Calu3 (cell line): ENCODE measurements around the gene ANXA1. TPM values are rescaled to one million over a fixed set of nuclear protein-coding genes. Genes with fewer than 3 reads are reported as not detected.
A peak's percentile ranks its signal among the peaks of the same experiment; 100 is the strongest.

ENCODE experiments used
- BruUV-seq: library from RNA; stranded (reverse); fragments of 400-500 nt; replicated peaks from 2 replicates; lab custom pipeline; 2021; lab: Mats Ljungman, UMichigan
- CTCF ChIA-PET: fragments of 300-600 bp; sonication (Branson Sonifier 250); formaldehyde crosslinking; loops from one replicate; lab custom pipeline; 2022; ENCODE audit warnings: antibody characterized with exemption; lab: Charles Lee
- DNase-seq: peaks from one replicate; pipeline ENCODE4 v3.0.0; 2022
- H3K27ac Mint-ChIP-seq: one replicate; pipeline ENCODE4 v1.8.0; 2022; ENCODE audit warnings: mixed read lengths; ENCODE audit not compliant: unreplicated experiment
- H3K27me3 Mint-ChIP-seq: one replicate; pipeline ENCODE4 v1.8.0; 2022; ENCODE audit warnings: mixed read lengths; ENCODE audit not compliant: unreplicated experiment
- H3K36me3 Mint-ChIP-seq: one replicate; pipeline ENCODE4 v1.8.0; 2022; ENCODE audit warnings: mild to moderate bottlenecking, moderate library complexity, mixed read lengths; ENCODE audit not compliant: insufficient read depth, unreplicated experiment
- H3K4me1 Mint-ChIP-seq: one replicate; pipeline ENCODE4 v1.8.0; 2022; ENCODE audit warnings: mild to moderate bottlenecking, low read depth, mixed read lengths; ENCODE audit not compliant: unreplicated experiment
- H3K4me3 Mint-ChIP-seq: one replicate; pipeline ENCODE4 v1.8.0; 2022; ENCODE audit warnings: mild to moderate bottlenecking, low read depth, moderate library complexity, mixed read lengths; ENCODE audit not compliant: unreplicated experiment
- H3K9me3 Mint-ChIP-seq: one replicate; pipeline ENCODE4 v1.8.0; 2022; ENCODE audit warnings: low read depth, mixed read lengths; ENCODE audit not compliant: unreplicated experiment
- intact Hi-C: fragments of 100-400 bp; cut with micrococcal nuclease; formaldehyde crosslinking; loops from one replicate; pipeline ENCODE4 v1.10.0; 2022; ENCODE audit not compliant: unreplicated experiment
- total RNA-seq: library from RNA; stranded (reverse); gene quantifications from 2 replicates; pipeline ENCODE4 v1.2.3, GENCODE V29; 2022
- TF ChIP-seq, protein P1 (sequence below): fragments of 200-600 bp; IDR thresholded peaks from one replicate; pipeline ENCODE4 v1.8.0; 2022; ENCODE audit warnings: antibody characterized with exemption; ENCODE audit not compliant: unreplicated experiment

ANXA1 gene
- total RNA-seq, 1 experiment from 2014 or later, result 458 TPM

DNA sequence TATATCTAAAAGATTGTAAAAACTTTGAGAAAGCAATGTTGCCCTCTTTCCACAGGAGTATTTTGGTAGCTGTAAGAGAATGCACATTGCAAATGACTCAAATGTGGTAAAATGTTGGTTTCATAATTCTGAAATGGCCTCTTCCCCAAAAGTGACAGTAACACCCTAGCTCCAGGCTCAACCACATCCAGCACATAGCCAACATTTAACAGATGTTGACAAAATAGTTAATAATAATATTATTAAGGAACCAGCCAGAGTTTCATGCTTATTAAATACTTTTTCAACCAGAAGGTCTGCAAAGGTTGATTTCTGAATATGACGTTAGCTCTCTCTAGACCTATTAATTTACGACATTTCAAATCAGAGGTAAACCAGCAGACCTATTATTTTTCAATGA is 1.3 kb downstream of the ANXA1 start:
- CTCF ChIA-PET, result interaction anchor here (0.9 to 1.2 kb wide), 2 partner anchors 44 to 45 kb away, joined by 3 to 4 read pairs; no protein-coding TSS in a partner anchor
- Mint-ChIP-seq H3K27me3 (no peaks in the 10 kb centered on the region), H3K4me1 (peaks cover 23% of the 10 kb centered on the region), H3K27ac (peak overlapping the region; percentile 81), H3K36me3 (peaks cover 63% of the 10 kb centered on the region), H3K4me3 (peak overlapping the region; percentile 80), H3K9me3 (no peaks in the 10 kb centered on the region)
- BruUV-seq, result no TSS peak
- TF ChIP-seq, protein P1, sequence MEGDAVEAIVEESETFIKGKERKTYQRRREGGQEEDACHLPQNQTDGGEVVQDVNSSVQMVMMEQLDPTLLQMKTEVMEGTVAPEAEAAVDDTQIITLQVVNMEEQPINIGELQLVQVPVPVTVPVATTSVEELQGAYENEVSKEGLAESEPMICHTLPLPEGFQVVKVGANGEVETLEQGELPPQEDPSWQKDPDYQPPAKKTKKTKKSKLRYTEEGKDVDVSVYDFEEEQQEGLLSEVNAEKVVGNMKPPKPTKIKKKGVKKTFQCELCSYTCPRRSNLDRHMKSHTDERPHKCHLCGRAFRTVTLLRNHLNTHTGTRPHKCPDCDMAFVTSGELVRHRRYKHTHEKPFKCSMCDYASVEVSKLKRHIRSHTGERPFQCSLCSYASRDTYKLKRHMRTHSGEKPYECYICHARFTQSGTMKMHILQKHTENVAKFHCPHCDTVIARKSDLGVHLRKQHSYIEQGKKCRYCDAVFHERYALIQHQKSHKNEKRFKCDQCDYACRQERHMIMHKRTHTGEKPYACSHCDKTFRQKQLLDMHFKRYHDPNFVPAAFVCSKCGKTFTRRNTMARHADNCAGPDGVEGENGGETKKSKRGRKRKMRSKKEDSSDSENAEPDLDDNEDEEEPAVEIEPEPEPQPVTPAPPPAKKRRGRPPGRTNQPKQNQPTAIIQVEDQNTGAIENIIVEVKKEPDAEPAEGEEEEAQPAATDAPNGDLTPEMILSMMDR, result no peak
- DNase-seq, result no peak
- intact Hi-C loops, result loop anchor here (1.0 to 2.0 kb wide), 2 partner anchors 18 to 46 kb away; no protein-coding TSS in a partner anchor

DNA sequence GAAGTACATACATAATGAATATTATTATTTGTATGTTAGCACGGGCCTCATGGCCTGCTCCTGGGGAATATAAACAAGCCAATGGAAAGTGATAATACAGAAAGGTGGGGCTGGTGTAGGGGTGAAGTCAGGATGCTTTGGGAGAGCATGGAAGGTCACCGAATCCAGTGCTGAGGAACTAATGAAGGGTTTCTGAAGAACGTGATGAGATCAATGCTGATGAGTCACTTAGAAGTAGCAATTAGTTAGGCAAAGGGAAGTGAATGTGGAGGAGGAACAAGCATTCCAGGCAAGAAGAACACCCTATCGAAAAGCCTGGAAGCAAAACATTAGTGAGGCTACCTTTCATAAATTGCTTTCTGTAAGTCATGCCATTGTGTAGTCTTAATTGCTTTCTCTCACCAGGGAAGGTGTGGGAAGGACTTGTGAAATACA is 2.1 kb downstream of the ANXA1 start:
- no TSS peak for BruUV-seq
- Mint-ChIP-seq H3K36me3 (peaks cover 67% of the 10 kb centered on the region), H3K9me3 (no peaks in the 10 kb centered on the region), H3K27me3 (no peaks in the 10 kb centered on the region), H3K27ac (peak overlapping the region; percentile 81), H3K4me1 (peaks cover 18% of the 10 kb centered on the region), H3K4me3 (peak overlapping the region; percentile 80)
- intact Hi-C loops, result loop anchor here (1.0 to 2.0 kb wide), 2 partner anchors 19 to 47 kb away; no protein-coding TSS in a partner anchor
- CTCF ChIA-PET, result interaction anchor here (1.2 kb wide), 1 partner anchor 46 kb away, joined by 4 read pairs; no protein-coding TSS in a partner anchor
- DNase-seq, result peak; percentile 25
- TF ChIP-seq, protein P1, result no peak

DNA sequence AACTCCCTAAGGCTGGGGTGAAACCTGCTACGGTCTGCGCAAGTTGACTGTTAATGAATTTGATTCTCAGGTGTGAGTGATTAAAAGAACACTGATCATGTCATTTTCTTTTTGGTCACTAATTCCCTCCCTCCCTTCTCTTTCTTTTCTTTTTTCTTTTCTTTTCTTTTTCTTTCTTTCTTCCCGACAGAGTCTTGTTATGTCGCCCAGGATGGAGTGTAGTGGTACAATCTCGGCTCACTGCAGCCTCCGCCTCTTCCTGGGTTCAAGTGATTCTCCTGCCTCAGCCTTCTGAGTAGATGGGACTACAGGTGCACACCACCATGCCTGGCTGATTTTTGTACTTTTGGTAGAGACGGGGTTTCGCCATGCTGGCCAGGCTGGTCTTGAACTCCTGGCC is 2.6 kb downstream of the ANXA1 start:
- intact Hi-C loops, result no loop called here
- no peak for DNase-seq
- BruUV-seq, result no TSS peak
- H3K27me3 Mint-ChIP-seq, result no peaks in the 10 kb centered on the region
- H3K36me3 Mint-ChIP-seq, result peaks cover 71% of the 10 kb centered on the region
- peak overlapping the region; percentile 81 for H3K27ac Mint-ChIP-seq
- H3K9me3 Mint-ChIP-seq, result no peaks in the 10 kb centered on the region
- TF ChIP-seq, protein P1, result no peak
- H3K4me3 Mint-ChIP-seq, result peak overlapping the region; percentile 80
- CTCF ChIA-PET, result no interaction called here
- H3K4me1 Mint-ChIP-seq, result peaks cover 13% of the 10 kb centered on the region

DNA sequence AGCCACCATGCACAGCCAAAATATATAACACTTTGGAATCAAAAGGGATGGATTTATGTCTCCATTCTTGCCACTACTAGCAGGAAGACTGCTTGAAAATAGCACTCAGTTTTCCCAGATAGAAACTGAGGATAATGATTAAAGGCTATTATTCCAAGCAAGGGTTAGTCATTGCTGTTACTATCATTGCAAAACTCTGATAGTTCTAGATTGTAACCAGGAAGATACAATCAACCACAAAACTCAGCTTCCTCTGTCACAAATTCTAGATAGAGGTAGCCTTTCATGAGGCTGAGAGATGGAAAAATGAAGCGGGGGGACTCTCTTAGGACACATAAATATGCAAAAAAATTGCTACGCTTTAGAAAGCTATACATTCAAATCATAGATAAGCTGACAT is 3.1 kb downstream of the ANXA1 start:
- Mint-ChIP-seq H3K27ac (peak overlapping the region; percentile 81), H3K9me3 (no peaks in the 10 kb centered on the region), H3K27me3 (no peaks in the 10 kb centered on the region), H3K4me3 (peak overlapping the region; percentile 80), H3K36me3 (peaks cover 73% of the 10 kb centered on the region), H3K4me1 (peaks cover 9% of the 10 kb centered on the region)
- CTCF ChIA-PET, result interaction anchor here (1.1 to 1.4 kb wide), 5 partner anchors 17 to 54 kb away, joined by 3 to 8 read pairs (median 3); no protein-coding TSS in a partner anchor
- TF ChIP-seq, protein P1, result no peak
- BruUV-seq, result no TSS peak
- intact Hi-C loops, result no loop called here
- DNase-seq, result no peak
